Measurements from ENCODE around the gene UPB1.
"Not testable (repeated sequence)": the region's sequence is repeated elsewhere in the genome, so short reads cannot be mapped to it uniquely, and the experiment has no call there.

UPB1 gene

GRCh38 chr22:24504956-24505736 is 10.0 kb downstream of the UPB1 start:
- no peak for DNase-seq

GRCh38 chr22:24506802-24507438 is 11.8 kb downstream of the UPB1 start:
- DNase-seq = peak; percentile 86

DNA sequence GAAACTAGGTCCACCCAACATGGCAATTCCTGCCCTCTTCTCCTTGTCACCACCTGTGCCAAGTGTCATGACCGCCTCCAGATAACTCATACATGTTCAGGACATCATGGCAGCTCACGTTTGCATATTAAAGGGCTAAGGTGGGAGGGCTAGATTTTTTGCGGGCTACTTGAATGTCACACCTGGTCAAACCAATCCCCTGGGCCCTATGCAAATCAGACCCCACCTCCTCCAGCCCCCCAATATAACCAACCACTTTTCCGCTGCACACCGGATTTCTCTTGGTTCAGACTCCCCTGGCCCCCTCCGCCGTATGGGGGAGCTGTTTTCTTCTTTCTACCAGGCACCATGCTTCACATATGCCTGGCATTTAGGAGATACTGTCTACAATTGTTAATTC is 12.6 kb downstream of the UPB1 start:
- no peak for DNase-seq

DNA sequence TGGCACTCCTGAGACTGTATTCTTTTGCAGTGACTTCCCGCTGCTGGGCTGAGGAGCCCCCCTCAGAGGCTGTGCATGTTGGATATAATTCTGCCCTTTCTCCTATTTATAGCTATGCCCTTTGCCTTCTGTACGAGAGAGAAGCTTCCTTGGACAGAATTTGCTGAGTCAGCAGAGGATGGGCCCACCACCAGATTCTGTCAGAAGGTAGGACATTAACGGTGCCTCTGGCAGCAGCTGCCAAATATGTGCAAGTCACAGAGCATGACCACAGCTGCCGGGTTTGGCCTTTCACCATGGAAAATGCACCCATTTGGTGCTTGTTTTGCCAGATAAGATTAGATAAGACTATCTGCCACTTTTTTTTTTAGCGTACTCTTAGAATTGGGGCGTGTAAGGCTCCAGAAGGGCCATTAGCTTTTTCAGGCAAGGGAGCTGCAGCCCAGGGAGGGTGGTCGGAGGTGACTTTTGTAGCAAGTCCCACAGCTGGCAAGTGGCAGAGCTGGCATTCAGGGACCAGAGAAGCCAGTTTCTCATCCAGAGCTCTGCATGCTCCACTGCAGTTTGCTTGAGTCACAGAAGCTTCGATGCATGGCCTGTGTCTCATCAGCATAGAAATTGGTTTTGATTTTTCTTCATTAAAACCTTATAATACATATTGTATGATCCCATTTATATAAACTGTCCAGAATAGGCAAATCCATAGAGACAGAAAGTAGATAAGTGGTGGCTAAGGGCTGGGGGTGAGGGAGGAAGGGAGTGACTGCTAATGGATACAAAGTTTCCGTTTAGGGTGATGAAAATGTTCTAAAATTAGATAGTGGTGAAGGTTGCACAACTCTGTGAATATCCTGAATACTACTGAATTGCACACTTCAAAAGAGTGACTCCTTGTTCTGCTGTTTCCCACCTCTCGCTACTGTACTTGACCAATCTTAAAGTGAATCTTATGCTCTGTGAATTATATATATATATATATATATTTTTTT is 15.8 kb downstream of the UPB1 start:
- no peak for DNase-seq

- no peak for DNase-seq
Observed at GRCh38 chr22:24512043-24512442, 16.9 kb downstream of the UPB1 start.

DNA sequence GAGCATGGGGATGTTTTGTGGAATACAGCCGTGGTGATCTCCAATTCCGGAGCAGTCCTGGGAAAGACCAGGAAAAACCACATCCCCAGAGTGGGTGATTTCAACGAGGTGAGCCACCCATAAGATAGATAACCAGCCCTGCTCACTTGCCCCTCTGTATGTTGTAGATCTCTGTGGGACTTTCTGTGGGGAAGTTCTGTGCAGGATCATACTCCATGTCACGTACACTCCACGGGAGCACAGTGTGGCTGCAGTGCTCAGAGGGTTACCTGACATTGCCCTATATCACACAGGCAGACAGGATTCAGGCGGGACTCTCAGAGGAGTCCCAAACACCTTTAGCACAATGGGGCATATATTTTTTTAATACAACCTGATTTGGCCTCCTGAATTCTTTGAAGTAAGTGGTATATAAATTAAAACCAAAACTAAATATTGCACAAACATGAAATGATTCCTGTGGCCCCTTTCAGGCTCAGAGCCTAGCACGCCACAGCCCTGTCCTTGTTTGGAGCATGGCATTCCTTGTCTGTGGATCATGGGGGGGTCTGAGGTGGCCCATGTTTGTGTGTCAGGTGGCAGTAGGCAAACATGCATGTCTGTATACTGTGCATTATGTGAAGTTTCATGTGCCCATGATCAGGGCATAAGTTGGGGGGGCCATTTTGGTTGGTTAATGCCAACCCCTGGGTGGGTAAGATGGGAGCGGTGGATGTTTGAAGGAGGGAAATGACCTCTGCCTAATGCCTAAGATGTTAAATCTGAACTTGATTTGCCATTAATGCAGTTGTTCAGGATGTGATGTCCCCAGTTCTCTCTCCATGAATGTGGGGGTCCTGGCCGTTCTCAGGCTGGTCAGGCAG is 18.5 kb downstream of the UPB1 start:
- no peak for DNase-seq

DNA sequence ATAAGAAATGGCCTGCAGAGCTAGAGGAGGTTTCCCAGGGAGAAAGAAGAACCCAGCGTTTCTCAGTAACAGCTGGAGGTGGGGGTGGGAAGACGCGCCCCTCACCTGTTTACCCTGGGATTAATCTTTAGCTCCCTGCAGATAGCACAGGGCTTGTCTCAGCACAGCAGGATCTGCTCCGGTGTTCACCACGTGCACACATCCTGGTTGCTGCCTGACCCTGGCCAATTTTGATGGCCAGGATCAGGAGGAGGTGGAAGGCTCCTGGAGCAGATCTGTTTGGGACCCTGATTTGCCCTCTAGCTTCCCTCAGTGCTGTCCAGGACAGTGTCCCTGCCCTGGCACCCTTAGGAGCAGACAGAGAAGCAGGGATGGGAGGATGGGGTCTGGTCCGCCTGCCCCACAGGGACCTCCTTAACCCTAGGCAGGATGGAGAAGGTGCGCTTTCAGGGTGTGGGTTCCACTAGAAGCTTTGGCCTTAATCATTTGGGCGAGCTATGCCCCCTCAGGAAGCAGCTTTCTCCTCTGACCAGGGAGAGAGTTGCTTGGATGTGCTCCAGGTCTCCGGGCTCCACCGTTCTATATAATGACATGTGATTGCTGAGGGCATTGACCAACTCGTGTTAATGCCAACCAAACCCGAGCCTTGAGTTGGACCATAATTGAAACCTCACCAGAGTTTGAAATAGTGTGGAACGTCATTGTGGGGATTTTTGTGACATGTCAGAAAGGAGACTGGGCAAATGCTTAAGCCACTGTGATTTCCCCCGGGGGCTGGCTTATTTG is 19.3 kb downstream of the UPB1 start:
- no peak for DNase-seq

DNA sequence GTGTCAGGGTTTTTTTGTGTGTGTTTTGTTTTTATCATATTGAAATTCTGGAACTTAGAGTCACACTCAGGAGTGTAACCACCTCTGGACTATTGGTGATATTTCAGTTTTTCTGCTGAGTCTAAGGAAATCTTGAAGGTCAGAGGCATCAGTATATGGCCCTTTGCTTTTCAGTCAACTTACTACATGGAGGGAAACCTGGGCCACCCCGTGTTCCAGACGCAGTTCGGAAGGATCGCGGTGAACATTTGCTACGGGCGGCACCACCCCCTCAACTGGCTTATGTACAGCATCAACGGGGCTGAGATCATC is 19.9 kb downstream of the UPB1 start:
- no peak for DNase-seq

- no peak for DNase-seq
Observed at GRCh38 chr22:24516301-24516737, 21.2 kb downstream of the UPB1 start.

GRCh38 chr22:24517446-24517845 is 22.3 kb downstream of the UPB1 start:
- peak; percentile 25 for DNase-seq

GRCh38 chr22:24518228-24518627 is 23.1 kb downstream of the UPB1 start:
- DNase-seq = no peak

DNA sequence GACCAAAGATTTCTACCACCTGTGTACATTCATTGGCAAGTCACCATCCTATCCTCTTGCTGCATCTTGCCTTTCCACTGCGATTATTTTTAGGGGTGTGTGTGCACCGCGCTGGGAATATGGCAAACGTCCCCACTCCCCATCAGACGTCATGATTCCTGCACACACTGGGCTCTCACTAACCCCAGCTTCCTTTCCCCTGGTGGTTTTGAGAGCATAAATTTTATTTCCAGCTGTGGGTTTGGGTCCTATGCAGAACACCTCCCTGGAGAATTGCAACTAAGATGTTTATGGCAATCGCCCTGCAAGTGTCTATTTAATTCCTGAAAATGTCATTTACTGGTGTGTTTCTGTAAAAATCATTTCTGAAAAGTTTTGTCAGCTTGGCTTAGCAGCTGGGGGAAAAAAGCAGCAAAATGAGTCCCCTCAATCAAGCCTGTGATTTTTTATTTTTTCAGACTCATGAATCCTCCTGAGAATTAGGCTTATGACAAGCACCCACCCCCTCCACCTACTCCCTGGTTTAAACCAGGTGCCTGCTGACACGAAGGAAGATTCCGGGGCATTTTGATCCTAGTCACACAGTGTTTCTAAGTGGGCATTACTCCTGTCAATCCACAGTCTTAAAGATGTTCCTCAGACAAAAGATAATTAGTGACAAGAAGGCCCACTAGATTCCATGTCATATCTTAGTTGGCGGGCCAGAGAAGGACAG is 23.8 kb downstream of the UPB1 start:
- DNase-seq = no peak

DNA sequence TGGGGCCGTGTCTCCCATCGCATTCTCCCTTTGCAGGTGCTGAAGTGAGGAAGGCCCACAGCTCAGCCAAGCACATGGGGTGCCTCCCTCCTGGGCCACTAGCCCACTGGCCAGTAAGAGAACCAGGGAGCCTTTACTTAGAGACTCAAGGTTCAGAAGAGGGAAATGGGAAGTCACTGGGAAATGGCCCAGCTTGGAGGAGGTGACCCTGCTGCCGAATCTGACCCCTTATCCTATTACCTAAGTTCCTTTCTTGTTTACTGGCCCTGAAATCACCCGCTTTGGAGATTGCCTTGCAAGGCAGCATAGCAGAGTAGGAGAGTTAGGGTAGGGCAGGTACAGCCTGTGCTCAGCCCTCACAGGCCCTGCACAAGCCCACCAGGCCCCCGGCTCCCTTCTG is 24.4 kb downstream of the UPB1 start:
- no peak for DNase-seq

GRCh38 chr22:24521791-24522245 is 26.7 kb downstream of the UPB1 start:
- DNase-seq = peak; percentile 78

DNA sequence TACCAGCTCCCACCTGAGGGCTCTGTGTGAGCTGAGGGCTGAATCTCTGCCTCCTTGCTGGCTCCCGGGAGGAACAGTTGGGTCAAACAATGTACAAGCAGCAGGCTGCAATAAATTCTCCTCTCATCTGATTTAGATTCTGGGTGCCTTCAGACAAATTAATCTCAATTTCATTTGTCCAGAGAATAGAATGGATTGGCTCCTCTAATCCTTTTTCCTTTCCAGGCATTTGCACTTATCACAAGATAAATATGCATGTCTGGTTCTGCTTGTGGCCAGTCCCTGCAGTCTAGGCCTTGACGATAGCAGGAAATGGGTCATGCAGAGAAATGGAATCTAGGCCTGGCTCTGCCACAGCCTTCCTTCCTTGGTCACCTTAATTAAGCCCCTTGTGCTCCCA is 28.7 kb downstream of the UPB1 start:
- DNase-seq = no peak

DNA sequence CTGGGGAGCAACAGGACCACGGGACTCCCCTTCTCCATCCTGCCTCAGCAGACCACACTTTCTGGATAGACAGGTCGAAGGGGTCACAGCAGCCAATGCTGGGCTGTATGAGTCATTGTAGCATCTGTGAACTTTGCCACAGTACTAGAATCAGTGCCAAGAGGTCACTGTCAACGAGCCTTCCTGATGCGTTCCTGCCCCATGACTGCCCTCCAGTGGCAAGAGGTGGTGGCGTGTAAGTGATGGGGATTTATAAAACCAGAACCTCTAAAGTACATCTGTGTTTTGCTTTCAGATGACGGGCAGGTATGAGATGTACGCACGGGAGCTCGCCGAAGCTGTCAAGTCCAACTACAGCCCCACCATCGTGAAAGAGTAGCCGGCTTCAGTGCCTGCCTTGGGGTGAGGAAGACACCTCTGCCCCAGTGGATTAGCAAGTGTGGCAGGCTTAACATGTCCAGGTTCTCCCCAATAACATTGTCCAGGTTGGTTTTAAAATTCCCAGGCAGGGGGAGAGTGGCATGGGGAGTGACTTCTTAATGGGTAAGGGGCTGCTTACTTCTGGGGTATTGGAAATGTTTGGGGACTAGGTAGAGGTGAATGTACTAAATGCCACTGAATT is 30.4 kb downstream of the UPB1 start:
- peak; percentile 39 for DNase-seq

GRCh38 chr22:24526191-24526590 is 31.1 kb downstream of the UPB1 start:
- DNase-seq = no peak

DNA sequence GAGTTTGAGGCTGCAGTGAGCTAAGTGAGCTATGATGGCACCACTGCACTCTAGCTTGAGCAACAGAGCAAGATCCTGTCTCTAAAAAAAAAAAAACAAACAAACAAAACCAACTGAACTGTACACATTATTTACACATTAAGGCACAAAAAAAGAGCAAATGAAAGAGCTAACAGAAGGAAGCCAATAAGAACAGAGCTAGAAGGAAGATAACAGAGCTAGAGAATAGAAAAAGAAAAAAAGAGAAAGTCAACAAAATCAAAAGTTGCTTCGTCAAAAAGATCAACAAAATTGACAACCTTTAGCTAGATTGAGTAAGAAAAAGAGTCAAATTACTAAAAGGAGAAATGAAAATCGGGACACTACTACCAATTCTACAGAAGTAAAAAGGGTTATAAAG is 34.8 kb downstream of the UPB1 start:
- no peak for DNase-seq

DNA sequence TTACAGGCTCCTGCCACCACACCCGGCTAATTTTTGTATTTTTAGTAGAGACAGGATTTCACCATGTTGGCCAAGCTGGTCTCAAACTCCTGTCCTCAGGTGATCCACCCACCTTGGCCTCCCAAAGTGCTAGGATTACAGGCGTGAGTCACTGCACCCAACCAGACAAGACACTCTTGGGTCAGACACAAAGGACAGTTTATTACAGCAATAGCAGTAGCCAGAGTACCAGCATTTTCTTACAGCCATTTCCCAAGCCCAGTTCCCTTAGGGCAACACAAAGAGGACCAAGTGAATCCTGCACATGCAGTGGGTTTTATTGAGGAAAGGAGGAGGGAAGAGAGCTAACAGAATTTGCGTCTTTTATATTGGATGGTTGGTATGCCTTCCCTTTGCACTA is 35.8 kb downstream of the UPB1 start:
- not testable (repeated sequence) for DNase-seq

GRCh38 chr22:24532075-24532474 is 36.9 kb downstream of the UPB1 start:
- DNase-seq = no peak
